CD4-positive, alpha-beta T cell (primary cell): ENCODE measurements around the gene HMGA1. TPM values are rescaled to one million over a fixed set of nuclear protein-coding genes. Genes with fewer than 3 reads are reported as not detected.

Experiments used
- ATAC-seq: fragments of 200-7000 bp; cut with Tn5 transposase; one replicate; pipeline ENCODE4 v1.10.0; 2022; ENCODE audit warnings: mild to moderate bottlenecking; ENCODE audit not compliant: poor library complexity
- CTCF ChIA-PET: fragments of 350-600 bp; sonication (Branson Sonifier 250); formaldehyde crosslinking; loops from one replicate; lab custom pipeline; 2021; ENCODE audit warnings: antibody characterized with exemption, inconsistent platforms; lab: Charles Lee
- POLR2A ChIA-PET: fragments of 350-600 bp; sonication (Branson Sonifier 250); formaldehyde crosslinking; loops from one replicate; lab custom pipeline; 2021; ENCODE audit warnings: antibody characterized with exemption, inconsistent platforms; lab: Charles Lee
- DNase-seq, 14 experiments: peaks; one replicate each; pipeline ENCODE4 v3.0.0-alpha.2; 2013 to 2020; ENCODE audit warnings: mixed read lengths in 2 of 14
- H3K27ac ChIP-seq, 2 donors: one replicate each; pipeline versions ENCODE4 v1.5.1 to v1.7.0; 2013; ENCODE audit warnings: low read length in 2 of 2, low read depth in 1 of 2, mild to moderate bottlenecking in 1 of 2
- H3K27me3 ChIP-seq, 2 experiments: 1 replicate in 1 of 2; 2 replicates in 1 of 2; pipeline versions ENCODE4 v1.6.1 to v1.7.0; 2013; ENCODE audit warnings: low read length in 2 of 2, control low read depth in 1 of 2, mild to moderate bottlenecking in 1 of 2, moderate library complexity in 1 of 2; ENCODE audit not compliant: insufficient read depth in 2 of 2, control insufficient read depth in 1 of 2
- H3K36me3 ChIP-seq: one replicate; pipeline ENCODE4 v1.6.1; 2013; ENCODE audit warnings: low read length, control low read depth; ENCODE audit not compliant: insufficient read depth
- H3K4me1 ChIP-seq: one replicate; pipeline ENCODE4 v1.6.1; 2013; ENCODE audit warnings: low read length, control low read depth; ENCODE audit not compliant: insufficient read depth
- H3K4me3 ChIP-seq: one replicate; pipeline ENCODE4 v1.5.1; 2013; ENCODE audit warnings: mild to moderate bottlenecking, low read length, moderate library complexity
- H3K9me3 ChIP-seq, 2 experiments: 1 replicate in 1 of 2; 2 replicates in 1 of 2; pipeline versions ENCODE4 v1.6.1 to v1.7.0; 2013; ENCODE audit warnings: low read length in 2 of 2, mild to moderate bottlenecking in 2 of 2, control low read depth in 1 of 2, moderate library complexity in 1 of 2; ENCODE audit not compliant: control insufficient read depth in 1 of 2, insufficient read depth in 1 of 2
- H3K27ac Mint-ChIP-seq: one replicate; pipeline ENCODE4 v1.8.0; 2020; ENCODE audit warnings: mixed read lengths
- H3K27me3 Mint-ChIP-seq: one replicate; pipeline ENCODE4 v1.8.0; 2021; ENCODE audit warnings: mixed read lengths
- H3K36me3 Mint-ChIP-seq: one replicate; pipeline ENCODE4 v1.8.0; 2021; ENCODE audit warnings: low read depth, mixed read lengths
- H3K4me1 Mint-ChIP-seq: one replicate; pipeline ENCODE4 v1.8.0; 2021; ENCODE audit warnings: low read depth, mixed read lengths
- H3K4me3 Mint-ChIP-seq: one replicate; pipeline ENCODE4 v1.8.0; 2020; ENCODE audit warnings: mild to moderate bottlenecking, mixed read lengths
- H3K9me3 Mint-ChIP-seq: one replicate; pipeline ENCODE4 v1.8.0; 2020; ENCODE audit warnings: mixed read lengths
- CTCF ChIP-seq: fragments of 200-600 bp; IDR thresholded peaks from one replicate; pipeline ENCODE4 v1.8.0; 2022; ENCODE audit warnings: antibody characterized with exemption, mild to moderate bottlenecking
- intact Hi-C, 2 experiments: fragments of 100-400 bp; cut with DNase I in 1 of 2; cut with micrococcal nuclease in 1 of 2; formaldehyde crosslinking; loops; one replicate each; pipeline versions ENCODE4 v1.15.1 to v1.9.0; 2023 to 2025; cut with DNase I, micrococcal nuclease
- total RNA-seq, 174 experiments: library from RNA in 2 of 174; stranded (reverse) in 2 of 174; gene quantifications; one replicate each; pipeline ENCODE4 v1.2.3 and lab custom pipeline; 2021 to 2026

The HMGA1 gene
- total RNA-seq, 2 experiments from 2014 or later, result 102 to 107 TPM

GRCh38 chr6:34190504-34191122, 46.1 kb upstream of the HMGA1 start:
- Histone ChIP-seq H3K9me3 (no peaks in the 10 kb centered on the region), H3K4me1 (peaks cover 12% of the 10 kb centered on the region), H3K27ac (no peak overlapping the region), H3K27me3 (no peaks in the 10 kb centered on the region), H3K36me3 (no peaks in the 10 kb centered on the region), H3K4me3 (no peak overlapping the region)
- intact Hi-C loops, result loop anchor here (1.0 to 2.0 kb wide), 2 partner anchors 26 to 27 kb away; no protein-coding TSS in a partner anchor
- Mint-ChIP-seq H3K4me1 (peaks cover 11% of the 10 kb centered on the region), H3K36me3 (no peaks in the 10 kb centered on the region), H3K27ac (peak overlapping the region; percentile 11), H3K27me3 (no peaks in the 10 kb centered on the region), H3K9me3 (no peaks in the 10 kb centered on the region), H3K4me3 (no peak overlapping the region)
- DNase-seq (peak in 1 of 14 experiments; percentile 26), ATAC-seq (peak; percentile 32)
- CTCF ChIA-PET, result interaction anchor here (0.8 to 2.0 kb wide), 8 partner anchors 11 to 229 kb away, joined by 3 to 9 read pairs (median 4); partner anchors contain the start of gene SMIM29
- POLR2A ChIA-PET, result interaction anchor here (0.7 to 1.2 kb wide), 2 partner anchors 46 to 59 kb away, joined by 3 to 5 read pairs; partner anchors contain the start of gene HMGA1
- no peak for TF ChIP-seq CTCF

GRCh38 chr6:34194772-34195171, 41.9 kb upstream of the HMGA1 start:
- Mint-ChIP-seq H3K27ac (no peak overlapping the region), H3K4me1 (peaks cover 16% of the 10 kb centered on the region), H3K36me3 (no peaks in the 10 kb centered on the region), H3K27me3 (no peaks in the 10 kb centered on the region), H3K9me3 (no peaks in the 10 kb centered on the region), H3K4me3 (no peak overlapping the region)
- Histone ChIP-seq H3K36me3 (no peaks in the 10 kb centered on the region), H3K27me3 (no peaks in the 10 kb centered on the region), H3K27ac (no peak overlapping the region), H3K4me3 (no peak overlapping the region), H3K4me1 (peaks cover 22% of the 10 kb centered on the region), H3K9me3 (no peaks in the 10 kb centered on the region)
- DNase-seq (no peak), ATAC-seq (no peak)
- no peak for TF ChIP-seq CTCF
- CTCF ChIA-PET, result interaction anchor here (1.4 kb wide), 1 partner anchor 111 kb away, joined by 4 read pairs; no protein-coding TSS in a partner anchor
- intact Hi-C loops, result loop anchor here in 1 of 2 experiments (2.0 to 5.0 kb wide), 3 partner anchors 413 to 1048 kb away; no protein-coding TSS in a partner anchor
- POLR2A ChIA-PET, result no interaction called here

- Histone ChIP-seq H3K9me3 (no peaks in the 10 kb centered on the region), H3K4me3 (no peak overlapping the region), H3K4me1 (peaks cover 13% of the 10 kb centered on the region), H3K27ac (no peak overlapping the region), H3K36me3 (no peaks in the 10 kb centered on the region), H3K27me3 (no peaks in the 10 kb centered on the region)
- Mint-ChIP-seq H3K36me3 (no peaks in the 10 kb centered on the region), H3K9me3 (no peaks in the 10 kb centered on the region), H3K4me1 (peaks cover 7% of the 10 kb centered on the region), H3K27ac (no peak overlapping the region), H3K4me3 (no peak overlapping the region), H3K27me3 (no peaks in the 10 kb centered on the region)
- DNase-seq, result no peak
- CTCF ChIA-PET, result interaction anchor here (0.6 to 3.0 kb wide), 46 partner anchors 8 to 458 kb away, joined by 3 to 55 read pairs (median 4); partner anchors contain the start of genes HMGA1, NUDT3, RPS10 and SMIM29
- POLR2A ChIA-PET, result interaction anchor here (0.6 to 2.3 kb wide), 14 partner anchors 8 to 413 kb away, joined by 3 to 16 read pairs (median 5); partner anchors contain the start of genes HMGA1, NUDT3 and SMIM29
- TF ChIP-seq CTCF, result no peak
- ATAC-seq, result no peak
- intact Hi-C loops, result loop anchor here (1.0 to 5.0 kb wide), 12 partner anchors 33 to 1047 kb away; partner anchors contain the start of genes NUDT3 (in 2 of the 2) and SMIM29 (in 2 of the 2)
Measured at GRCh38 chr6:34195726-34196115, 41.0 kb upstream of the HMGA1 start.
